Muscle layer of duodenum (tissue), 2 donors: ENCODE data around the gene VTI1A.

Experiments
- H3K27ac ChIP-seq: one replicate; pipeline ENCODE4 v1.7.0; 2013; ENCODE audit warnings: mild to moderate bottlenecking, low read length
- H3K27me3 ChIP-seq: one replicate; pipeline ENCODE4 v1.7.0; 2013; ENCODE audit warnings: low read depth, mild to moderate bottlenecking, control low read depth, low read length
- H3K36me3 ChIP-seq, 2 donors: one replicate each; pipeline ENCODE4 v1.7.0; 2013; ENCODE audit warnings: low read length in 2 of 2, control low read depth in 1 of 2, mild to moderate bottlenecking in 1 of 2; ENCODE audit not compliant: insufficient read depth in 2 of 2, control insufficient read depth in 1 of 2
- H3K4me1 ChIP-seq, 2 donors: one replicate each; pipeline ENCODE4 v1.7.0; 2013; ENCODE audit warnings: low read length in 2 of 2, mild to moderate bottlenecking in 2 of 2, control low read depth in 1 of 2, moderate library complexity in 1 of 2; ENCODE audit not compliant: insufficient read depth in 2 of 2, control insufficient read depth in 1 of 2
- H3K4me3 ChIP-seq, 2 donors: one replicate each; pipeline ENCODE4 v1.7.0; 2013; ENCODE audit warnings: low read length in 2 of 2, low read depth in 1 of 2, mild to moderate bottlenecking in 1 of 2
- H3K9me3 ChIP-seq, 2 donors: one replicate each; pipeline ENCODE4 v1.7.0; 2013; ENCODE audit warnings: low read length in 2 of 2, control low read depth in 1 of 2, mild to moderate bottlenecking in 1 of 2; ENCODE audit not compliant: control insufficient read depth in 1 of 2
- donor health status: healthy.

The VTI1A gene

DNA sequence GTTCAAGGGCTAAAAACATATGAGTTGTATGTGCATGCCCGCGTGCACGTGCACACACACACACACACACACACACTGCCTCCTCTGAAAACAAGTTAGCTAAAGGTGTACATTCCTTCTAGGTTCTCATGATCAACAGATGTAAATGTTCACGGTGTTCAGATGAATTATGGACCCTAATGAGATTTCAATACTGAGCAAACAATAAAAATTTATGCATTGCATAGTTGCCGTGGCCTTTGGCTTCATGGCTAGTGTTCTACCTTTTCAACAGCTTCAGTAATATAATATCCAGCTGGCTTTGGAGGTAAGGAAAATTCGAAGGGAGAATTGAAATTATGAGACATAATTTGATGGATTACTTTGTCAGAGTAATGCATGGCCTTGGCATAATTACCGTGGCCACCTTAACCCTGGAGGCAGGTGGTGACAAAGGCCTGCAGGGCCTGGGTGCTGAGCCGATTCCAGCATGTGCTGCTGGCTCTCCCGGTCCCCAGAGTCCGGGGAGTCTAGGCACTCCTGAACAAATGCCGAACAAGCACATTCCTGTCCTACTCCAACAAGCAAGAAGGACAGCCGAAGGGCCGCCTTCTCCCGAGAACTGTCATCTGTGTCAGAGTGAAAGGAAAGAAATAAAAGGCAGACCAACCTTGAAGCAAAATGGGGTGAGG is 336.5 kb downstream of the VTI1A start:
- no peaks in the 10 kb centered on the region for H3K9me3 ChIP-seq
- H3K4me3 ChIP-seq, result no peak overlapping the region
- no peaks in the 10 kb centered on the region for H3K27me3 ChIP-seq
- H3K36me3 ChIP-seq, result no peaks in the 10 kb centered on the region
- no peaks in the 10 kb centered on the region for H3K4me1 ChIP-seq
- H3K27ac ChIP-seq, result no peak overlapping the region

GRCh38 chr10:112784022-112784461 is 337.0 kb downstream of the VTI1A start:
- no peak overlapping the region for H3K27ac ChIP-seq
- no peaks in the 10 kb centered on the region for H3K36me3 ChIP-seq
- no peak overlapping the region for H3K4me3 ChIP-seq
- H3K27me3 ChIP-seq, result no peaks in the 10 kb centered on the region
- no peaks in the 10 kb centered on the region for H3K9me3 ChIP-seq
- no peaks in the 10 kb centered on the region for H3K4me1 ChIP-seq

- Histone ChIP-seq H3K36me3 (no peaks in the 10 kb centered on the region), H3K27ac (no peak overlapping the region), H3K27me3 (no peaks in the 10 kb centered on the region), H3K4me1 (no peaks in the 10 kb centered on the region), H3K9me3 (no peaks in the 10 kb centered on the region), H3K4me3 (no peak overlapping the region)
Observed at GRCh38 chr10:112785089-112785488, 338.1 kb downstream of the VTI1A start.

DNA sequence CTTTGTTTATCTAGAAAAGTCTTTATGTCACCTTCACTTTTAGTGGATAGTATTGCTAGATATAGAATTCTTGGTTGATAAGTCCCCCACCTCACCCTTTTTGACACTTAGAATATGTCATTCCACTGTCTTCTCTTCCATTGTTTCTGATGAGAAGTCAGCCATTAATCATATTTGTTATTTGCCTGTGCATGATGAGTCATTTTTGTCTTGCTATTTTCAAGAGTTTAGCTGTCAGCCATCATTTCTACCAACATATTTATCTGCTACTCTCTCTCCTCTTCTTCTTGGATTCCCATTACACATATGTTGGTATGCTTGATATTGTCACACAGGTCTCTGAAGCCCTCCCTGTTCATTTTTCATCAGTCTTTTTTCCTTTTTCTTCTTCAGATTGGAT is 342.2 kb downstream of the VTI1A start:
- no peaks in the 10 kb centered on the region for H3K4me1 ChIP-seq
- H3K9me3 ChIP-seq, result no peaks in the 10 kb centered on the region
- H3K36me3 ChIP-seq, result no peaks in the 10 kb centered on the region
- H3K27me3 ChIP-seq, result no peaks in the 10 kb centered on the region
- H3K27ac ChIP-seq, result no peak overlapping the region
- no peak overlapping the region for H3K4me3 ChIP-seq

DNA sequence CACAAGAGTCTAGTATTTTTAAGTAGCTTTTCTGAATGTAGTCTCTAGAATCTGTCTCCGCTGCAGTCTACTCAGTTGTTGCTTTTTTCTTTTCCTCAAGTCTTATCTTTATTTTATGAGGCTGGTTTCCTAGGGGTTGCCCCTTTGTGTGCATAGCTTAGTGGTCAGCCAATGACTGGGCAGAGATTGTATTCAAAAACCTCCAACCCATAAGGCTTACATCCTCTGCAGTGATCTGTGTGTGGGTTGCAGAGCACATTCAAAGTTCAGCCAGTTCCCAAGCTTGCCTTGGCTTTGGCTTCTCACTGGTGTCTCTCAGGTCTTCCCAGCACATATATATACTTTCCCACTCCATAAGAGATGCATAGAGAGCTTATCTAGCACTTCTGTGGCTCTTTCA is 343.0 kb downstream of the VTI1A start:
- H3K4me1 ChIP-seq, result no peaks in the 10 kb centered on the region
- H3K27ac ChIP-seq, result no peak overlapping the region
- H3K9me3 ChIP-seq, result no peaks in the 10 kb centered on the region
- H3K27me3 ChIP-seq, result no peaks in the 10 kb centered on the region
- H3K36me3 ChIP-seq, result no peaks in the 10 kb centered on the region
- no peak overlapping the region for H3K4me3 ChIP-seq

- Histone ChIP-seq H3K4me1 (no peaks in the 10 kb centered on the region), H3K27ac (no peak overlapping the region), H3K27me3 (no peaks in the 10 kb centered on the region), H3K9me3 (no peaks in the 10 kb centered on the region), H3K36me3 (no peaks in the 10 kb centered on the region), H3K4me3 (no peak overlapping the region)
Observed at GRCh38 chr10:112790921-112791320, 343.9 kb downstream of the VTI1A start.

DNA sequence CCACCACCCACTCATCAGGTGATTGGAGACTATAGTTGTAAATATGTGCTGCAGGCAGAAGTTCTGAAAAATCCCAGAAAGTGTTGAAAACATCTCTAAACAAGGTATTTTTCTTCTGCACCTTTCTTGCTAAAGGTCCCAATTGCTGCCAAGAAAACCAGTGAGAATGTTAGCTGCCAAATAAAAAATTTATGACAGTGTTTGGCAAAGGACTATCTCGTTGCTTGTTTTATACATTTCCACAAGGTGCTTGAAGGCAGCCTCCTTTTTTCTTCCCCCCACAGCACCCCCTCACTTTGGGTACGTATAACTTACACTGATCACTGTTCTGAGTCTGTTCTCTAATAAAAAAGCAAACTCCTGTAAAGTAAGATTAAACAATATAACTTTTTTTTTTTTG is 344.4 kb downstream of the VTI1A start:
- Histone ChIP-seq H3K27ac (no peak overlapping the region), H3K27me3 (no peaks in the 10 kb centered on the region), H3K4me1 (no peaks in the 10 kb centered on the region), H3K4me3 (no peak overlapping the region), H3K36me3 (no peaks in the 10 kb centered on the region), H3K9me3 (no peaks in the 10 kb centered on the region)

GRCh38 chr10:112792487-112793201 is 345.6 kb downstream of the VTI1A start:
- Histone ChIP-seq H3K9me3 (no peaks in the 10 kb centered on the region), H3K36me3 (no peaks in the 10 kb centered on the region), H3K4me1 (no peaks in the 10 kb centered on the region), H3K4me3 (no peak overlapping the region), H3K27me3 (no peaks in the 10 kb centered on the region), H3K27ac (no peak overlapping the region)

DNA sequence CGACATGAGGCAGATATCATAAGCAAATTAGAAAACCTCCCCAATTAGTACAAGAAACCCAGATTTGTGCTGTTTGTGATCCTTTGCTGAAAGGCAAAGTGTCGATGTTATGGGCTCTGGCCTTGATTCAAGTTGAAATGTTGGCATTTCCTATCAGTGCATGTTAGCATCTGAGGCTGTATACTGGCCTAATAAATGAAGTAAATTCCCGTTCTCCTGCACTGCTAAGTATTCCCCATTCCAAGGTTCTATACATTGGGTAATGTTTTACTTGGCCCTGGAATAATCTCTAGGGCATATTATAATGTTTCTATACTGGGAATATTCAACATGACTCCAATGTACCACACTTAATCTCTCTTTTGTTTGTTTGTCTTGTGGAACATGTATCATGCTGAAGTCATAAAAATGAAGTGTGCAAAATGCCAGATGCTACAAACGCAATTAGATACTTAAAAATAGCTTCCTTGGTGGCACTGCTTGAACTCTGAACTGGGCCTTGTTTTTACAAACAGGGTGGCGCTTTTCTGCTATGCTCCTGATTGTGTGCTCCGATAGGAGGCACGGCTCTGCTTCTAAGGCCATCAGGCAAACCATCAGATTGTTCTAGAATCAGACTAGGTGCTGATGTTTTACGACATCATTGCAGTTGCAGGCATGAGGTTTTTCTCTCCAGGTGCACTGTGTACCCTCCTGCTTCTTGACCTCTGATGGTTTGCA is 346.3 kb downstream of the VTI1A start:
- no peaks in the 10 kb centered on the region for H3K27me3 ChIP-seq
- no peak overlapping the region for H3K4me3 ChIP-seq
- no peaks in the 10 kb centered on the region for H3K4me1 ChIP-seq
- H3K36me3 ChIP-seq, result no peaks in the 10 kb centered on the region
- H3K27ac ChIP-seq, result no peak overlapping the region
- H3K9me3 ChIP-seq, result no peaks in the 10 kb centered on the region

GRCh38 chr10:112794201-112794600 is 347.2 kb downstream of the VTI1A start:
- H3K9me3 ChIP-seq, result no peaks in the 10 kb centered on the region
- H3K4me3 ChIP-seq, result no peak overlapping the region
- no peaks in the 10 kb centered on the region for H3K4me1 ChIP-seq
- no peaks in the 10 kb centered on the region for H3K27me3 ChIP-seq
- H3K36me3 ChIP-seq, result no peaks in the 10 kb centered on the region
- no peak overlapping the region for H3K27ac ChIP-seq

DNA sequence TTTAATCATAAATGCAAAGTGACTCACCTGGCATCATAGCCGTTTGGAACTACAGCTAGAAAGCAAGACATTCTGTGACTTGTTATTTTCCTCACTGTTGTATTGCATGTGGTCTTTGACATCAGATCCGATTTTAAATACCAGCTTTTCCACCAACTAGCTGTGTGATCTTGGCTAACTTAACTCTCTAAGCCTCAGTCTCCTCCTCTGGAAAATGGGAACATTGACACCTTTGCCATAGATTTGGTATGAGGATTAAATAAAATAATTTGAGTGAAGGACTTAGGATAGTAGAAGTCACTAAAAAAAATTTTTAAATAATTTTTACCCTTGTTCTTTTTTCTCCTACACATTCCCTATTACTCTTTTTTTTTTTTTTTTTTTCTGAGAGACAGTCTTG is 348.1 kb downstream of the VTI1A start:
- Histone ChIP-seq H3K36me3 (no peaks in the 10 kb centered on the region), H3K4me1 (no peaks in the 10 kb centered on the region), H3K27me3 (no peaks in the 10 kb centered on the region), H3K9me3 (no peaks in the 10 kb centered on the region), H3K27ac (no peak overlapping the region), H3K4me3 (no peak overlapping the region)
